Osteocyte (in vitro differentiated cells): Measurements from ENCODE around the gene PDE1C. TPM values are rescaled to one million over a fixed set of nuclear protein-coding genes. Genes with fewer than 3 reads are reported as not detected.
A peak's percentile ranks its signal among the peaks of the same experiment; 100 is the strongest.

Experiments
- DNase-seq: peaks from one replicate; pipeline ENCODE4 v3.0.0; 2021; ENCODE audit warnings: mixed read lengths; ENCODE audit not compliant: unreplicated experiment; ENCODE audit errors: extremely low spot score
- H3K27ac Mint-ChIP-seq: one replicate; pipeline ENCODE4 v1.8.0; 2021; ENCODE audit warnings: mild to moderate bottlenecking, mixed read lengths; ENCODE audit not compliant: unreplicated experiment
- H3K27me3 Mint-ChIP-seq: one replicate; pipeline ENCODE4 v1.8.0; 2021; ENCODE audit warnings: mixed read lengths; ENCODE audit not compliant: unreplicated experiment
- H3K36me3 Mint-ChIP-seq: one replicate; pipeline ENCODE4 v1.8.0; 2021; ENCODE audit warnings: mixed read lengths; ENCODE audit not compliant: unreplicated experiment
- H3K4me1 Mint-ChIP-seq: one replicate; pipeline ENCODE4 v1.8.0; 2021; ENCODE audit warnings: mixed read lengths; ENCODE audit not compliant: unreplicated experiment
- H3K4me3 Mint-ChIP-seq: one replicate; pipeline ENCODE4 v1.8.0; 2021; ENCODE audit warnings: mild to moderate bottlenecking, moderate library complexity, mixed read lengths; ENCODE audit not compliant: unreplicated experiment
- H3K9me3 Mint-ChIP-seq: one replicate; pipeline ENCODE4 v1.8.0; 2021; ENCODE audit warnings: mixed read lengths; ENCODE audit not compliant: unreplicated experiment
- CTCF ChIP-seq: fragments of 200-600 bp; sonication (generic); IDR thresholded peaks from 2 replicates; pipeline ENCODE4 v1.5.0; 2021; ENCODE audit warnings: antibody characterized with exemption, mild to moderate bottlenecking, moderate library complexity
- total RNA-seq: library from RNA; stranded (reverse); gene quantifications from 2 replicates; pipeline ENCODE4 v1.2.1, GENCODE V29; 2021

The PDE1C gene
- total RNA-seq, 1 donor from 2014 or later = 187 TPM

GRCh38 chr7:31747553-31747952 is 322.7 kb downstream of the PDE1C start:
- peaks cover 10% of the 10 kb centered on the region for H3K4me1 Mint-ChIP-seq
- H3K4me3 Mint-ChIP-seq = no peak overlapping the region
- no peak for DNase-seq
- TF ChIP-seq CTCF = no peak
- H3K27me3 Mint-ChIP-seq = no peaks in the 10 kb centered on the region
- H3K9me3 Mint-ChIP-seq = no peaks in the 10 kb centered on the region
- H3K27ac Mint-ChIP-seq = peak overlapping the region; percentile 25
- H3K36me3 Mint-ChIP-seq = peaks cover 30% of the 10 kb centered on the region

GRCh38 chr7:31744294-31744874 is 325.8 kb downstream of the PDE1C start:
- peaks cover 10% of the 10 kb centered on the region for H3K4me1 Mint-ChIP-seq
- TF ChIP-seq CTCF = peak; percentile 96
- H3K9me3 Mint-ChIP-seq = no peaks in the 10 kb centered on the region
- peaks cover 22% of the 10 kb centered on the region for H3K36me3 Mint-ChIP-seq
- H3K27ac Mint-ChIP-seq = no peak overlapping the region
- H3K4me3 Mint-ChIP-seq = no peak overlapping the region
- DNase-seq = peak; percentile 86
- no peaks in the 10 kb centered on the region for H3K27me3 Mint-ChIP-seq

- Mint-ChIP-seq H3K4me1 (peaks cover 9% of the 10 kb centered on the region), H3K27me3 (no peaks in the 10 kb centered on the region), H3K4me3 (no peak overlapping the region), H3K27ac (no peak overlapping the region), H3K9me3 (no peaks in the 10 kb centered on the region), H3K36me3 (peaks cover 11% of the 10 kb centered on the region)
- no peak for DNase-seq
- no peak for TF ChIP-seq CTCF
Measured at GRCh38 chr7:31741852-31742251, 328.4 kb downstream of the PDE1C start.

- no peak overlapping the region for H3K27ac Mint-ChIP-seq
- no peaks in the 10 kb centered on the region for H3K36me3 Mint-ChIP-seq
- no peaks in the 10 kb centered on the region for H3K27me3 Mint-ChIP-seq
- H3K4me1 Mint-ChIP-seq = peaks cover 4% of the 10 kb centered on the region
- no peaks in the 10 kb centered on the region for H3K9me3 Mint-ChIP-seq
- peak; percentile 88 for TF ChIP-seq CTCF
- DNase-seq = peak; percentile 86
- H3K4me3 Mint-ChIP-seq = no peak overlapping the region
Measured at GRCh38 chr7:31735991-31736982, 333.9 kb downstream of the PDE1C start.

- no peak for DNase-seq
- TF ChIP-seq CTCF = no peak
- no peaks in the 10 kb centered on the region for H3K36me3 Mint-ChIP-seq
- H3K27me3 Mint-ChIP-seq = no peaks in the 10 kb centered on the region
- H3K4me1 Mint-ChIP-seq = peaks cover 4% of the 10 kb centered on the region
- no peaks in the 10 kb centered on the region for H3K9me3 Mint-ChIP-seq
- H3K27ac Mint-ChIP-seq = no peak overlapping the region
- no peak overlapping the region for H3K4me3 Mint-ChIP-seq
Measured at GRCh38 chr7:31734456-31734855, 335.8 kb downstream of the PDE1C start.
